ENCODE results near the gene PAFAH1B2.

PAFAH1B2 gene

GRCh38 chr11:117097389-117098268 is 46.5 kb upstream of the PAFAH1B2 start:
- Histone ChIP-seq H3K27ac (peak overlapping the region; percentile 88), H3K36me3 (no peaks in the 10 kb centered on the region), H3K4me3 (ENCODE audit: low read depth, low read length) (peak overlapping the region; percentile 85), H3K27me3 (ENCODE audit: insufficient read depth, low read depth, severe bottlenecking) (no peaks in the 10 kb centered on the region), H3K9me3 (ENCODE audit: severe bottlenecking) (no peaks in the 10 kb centered on the region)
- peak; percentile 22 for DNase-seq
- no peak for TF ChIP-seq CTCF (IDR thresholded peaks at IDR 0.05; ENCODE audit: low read depth, low read length)

- peak; percentile 57 for TF ChIP-seq CTCF (IDR thresholded peaks at IDR 0.05; ENCODE audit: low read depth, low read length)
- peak; percentile 92 for DNase-seq
- no peaks in the 10 kb centered on the region for H3K9me3 ChIP-seq (ENCODE audit: severe bottlenecking)
- peak within 1 kb of the TSS; percentile 88 for H3K27ac ChIP-seq
- H3K4me3 ChIP-seq (ENCODE audit: low read depth, low read length) = peak within 1 kb of the TSS; percentile 85
- no peaks in the 10 kb centered on the region for H3K27me3 ChIP-seq (ENCODE audit: insufficient read depth, low read depth, severe bottlenecking)
- no peaks in the 10 kb centered on the region for H3K36me3 ChIP-seq
These were observed 45.5 kb upstream of the PAFAH1B2 start, which contains the start of gene SIK3 for GRCh38 chr11:117098269-117099232. SIK3 (minus strand) TSS chr11:117098428; CDS start chr11:117098415, 13 bp downstream.

GRCh38 chr11:117099696-117100095 is 44.4 kb upstream of the PAFAH1B2 start:
- Histone ChIP-seq H3K27ac (no peak overlapping the region), H3K36me3 (no peaks in the 10 kb centered on the region), H3K4me3 (ENCODE audit: low read depth, low read length) (no peak overlapping the region), H3K27me3 (ENCODE audit: insufficient read depth, low read depth, severe bottlenecking) (no peaks in the 10 kb centered on the region), H3K9me3 (ENCODE audit: severe bottlenecking) (no peaks in the 10 kb centered on the region)
- TF ChIP-seq CTCF (IDR thresholded peaks at IDR 0.05; ENCODE audit: low read depth, low read length) = no peak
- DNase-seq = no peak

- Histone ChIP-seq H3K9me3 (ENCODE audit: severe bottlenecking) (no peaks in the 10 kb centered on the region), H3K27ac (no peak overlapping the region), H3K36me3 (no peaks in the 10 kb centered on the region), H3K27me3 (ENCODE audit: insufficient read depth, low read depth, severe bottlenecking) (no peaks in the 10 kb centered on the region), H3K4me3 (ENCODE audit: low read depth, low read length) (no peak overlapping the region)
- no peak for DNase-seq
- no peak for TF ChIP-seq CTCF (IDR thresholded peaks at IDR 0.05; ENCODE audit: low read depth, low read length)
These were observed 43.5 kb upstream of the PAFAH1B2 start for GRCh38 chr11:117100556-117100955.

GRCh38 chr11:117107701-117108590 is 36.1 kb upstream of the PAFAH1B2 start:
- H3K27me3 ChIP-seq (ENCODE audit: insufficient read depth, low read depth, severe bottlenecking) = no peaks in the 10 kb centered on the region
- H3K4me3 ChIP-seq (ENCODE audit: low read depth, low read length) = no peak overlapping the region
- no peaks in the 10 kb centered on the region for H3K36me3 ChIP-seq
- no peak for DNase-seq
- TF ChIP-seq CTCF (IDR thresholded peaks at IDR 0.05; ENCODE audit: low read depth, low read length) = no peak
- H3K27ac ChIP-seq = no peak overlapping the region
- H3K9me3 ChIP-seq (ENCODE audit: severe bottlenecking) = no peaks in the 10 kb centered on the region
